GM18867 (cell line): ENCODE results near the gene KCNB1.

Source experiments
- ATAC-seq: cut with Tn5 transposase; IDR thresholded peaks from one replicate; pipeline ENCODE4 v1.9.1; 2021; ENCODE audit warnings: mild to moderate bottlenecking, moderate library complexity; ENCODE audit not compliant: unreplicated experiment

KCNB1 gene

DNA sequence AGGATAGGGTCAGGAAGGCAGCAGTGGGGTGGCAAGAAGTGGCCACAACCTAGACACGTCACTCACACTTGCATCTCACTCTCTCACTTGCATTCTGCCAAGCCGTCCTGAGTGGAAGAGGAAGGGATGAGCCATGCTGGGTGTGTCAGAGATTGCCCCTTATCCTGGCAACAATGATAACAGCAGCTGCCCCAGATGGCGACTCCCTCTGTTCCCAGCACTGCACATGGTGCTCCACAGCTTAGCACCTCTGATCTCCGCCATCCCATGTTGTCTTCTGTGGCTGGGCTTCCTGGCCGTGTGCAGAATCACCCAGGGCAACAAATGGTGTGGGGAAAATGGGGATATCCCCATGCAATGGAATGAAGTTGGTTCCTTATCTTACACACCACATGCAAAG, 11.1 kb downstream of the KCNB1 start:
- ATAC-seq, result no peak

DNA sequence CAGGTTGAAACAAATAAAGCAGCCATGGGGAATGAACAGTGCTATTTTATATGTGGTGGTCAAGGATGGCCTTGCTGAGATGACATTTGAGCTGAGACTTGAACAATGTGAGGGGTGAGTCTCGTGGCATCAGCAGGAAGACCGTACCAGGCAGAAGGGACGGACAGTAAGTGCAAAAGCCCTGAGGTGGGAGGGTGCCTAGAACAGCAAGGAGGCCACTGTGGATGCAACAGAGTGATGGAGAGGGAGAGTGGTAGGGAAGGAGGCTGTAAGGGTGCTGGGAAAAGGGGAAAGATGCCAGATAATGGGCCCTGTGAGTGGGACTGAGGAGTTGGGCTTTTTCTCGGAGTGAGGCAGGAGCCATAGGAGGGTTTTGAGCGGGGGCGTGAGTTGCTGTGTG, 11.5 kb downstream of the KCNB1 start:
- no peak for ATAC-seq

- no peak for ATAC-seq
Measured at GRCh38 chr20:49469060-49469459, 13.4 kb downstream of the KCNB1 start.

DNA sequence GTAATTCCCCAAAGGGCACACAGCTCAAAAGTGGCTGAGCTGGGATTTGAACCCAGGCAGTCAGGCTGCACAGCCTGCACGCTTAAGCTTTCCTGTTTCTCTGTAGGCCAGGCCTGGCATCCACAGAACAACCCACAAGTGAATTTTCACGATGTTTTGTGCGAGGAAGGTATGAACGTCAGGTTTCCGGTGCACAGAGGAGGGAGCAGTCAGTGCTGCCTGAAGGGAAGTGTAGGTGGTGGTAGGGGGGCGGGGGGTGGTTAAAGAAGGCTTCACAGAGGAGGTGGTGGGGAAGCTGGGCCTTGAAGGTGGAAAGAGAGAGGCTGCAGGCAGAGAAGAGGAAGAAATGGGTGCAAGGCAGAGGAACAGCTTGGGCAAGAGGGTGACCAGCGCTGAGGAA, 14.1 kb downstream of the KCNB1 start:
- ATAC-seq, result no peak

GRCh38 chr20:49466114-49466912, 16.2 kb downstream of the KCNB1 start:
- no peak for ATAC-seq

GRCh38 chr20:49464556-49464955, 17.9 kb downstream of the KCNB1 start:
- ATAC-seq, result no peak

GRCh38 chr20:49462626-49463025, 19.8 kb downstream of the KCNB1 start:
- no peak for ATAC-seq

- ATAC-seq, result no peak
Measured at GRCh38 chr20:49461894-49462620, 20.4 kb downstream of the KCNB1 start.

- ATAC-seq, result no peak
Measured at GRCh38 chr20:49460916-49461315, 21.6 kb downstream of the KCNB1 start.

DNA sequence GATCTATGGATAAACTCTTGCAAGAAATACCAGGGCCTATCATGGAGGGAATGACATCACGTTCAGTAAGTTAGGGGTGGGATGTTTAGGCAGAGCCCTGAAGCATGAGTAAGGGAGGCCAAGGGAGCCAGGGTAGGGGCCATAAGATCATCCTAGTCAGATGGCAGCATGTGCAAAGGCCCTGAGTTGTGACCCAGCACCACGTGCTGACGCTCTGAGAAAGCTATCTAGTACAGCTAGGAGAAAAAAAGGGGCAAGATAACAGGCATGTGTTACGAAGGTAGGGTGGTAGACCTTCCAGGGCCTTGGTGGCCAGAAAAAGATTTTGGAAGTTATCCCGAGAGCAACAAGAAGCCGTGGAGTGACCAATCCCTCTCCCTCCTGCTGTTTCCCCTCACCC, 22.3 kb downstream of the KCNB1 start:
- no peak for ATAC-seq

GRCh38 chr20:49459684-49460083, 22.8 kb downstream of the KCNB1 start:
- no peak for ATAC-seq

DNA sequence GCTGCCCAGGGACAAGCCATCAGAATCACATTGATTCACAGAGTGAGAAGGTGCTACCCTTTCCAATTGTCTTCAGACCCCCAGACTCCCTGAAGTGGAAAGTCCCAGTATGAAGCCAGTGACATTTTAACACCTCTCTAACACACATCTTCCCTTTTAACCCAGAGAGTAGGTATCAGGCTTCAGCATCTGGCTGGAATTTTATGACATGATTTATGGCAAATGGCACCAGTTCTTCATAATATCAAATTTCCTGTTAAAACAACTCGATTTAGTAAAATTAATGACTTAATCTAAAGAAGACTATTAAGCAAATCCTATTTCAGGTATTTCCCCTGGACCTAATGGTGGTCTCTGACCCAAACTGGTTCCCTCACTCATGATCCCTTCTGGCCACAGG, 25.0 kb downstream of the KCNB1 start:
- ATAC-seq, result no peak

GRCh38 chr20:49456646-49457045, 25.8 kb downstream of the KCNB1 start:
- no peak for ATAC-seq

DNA sequence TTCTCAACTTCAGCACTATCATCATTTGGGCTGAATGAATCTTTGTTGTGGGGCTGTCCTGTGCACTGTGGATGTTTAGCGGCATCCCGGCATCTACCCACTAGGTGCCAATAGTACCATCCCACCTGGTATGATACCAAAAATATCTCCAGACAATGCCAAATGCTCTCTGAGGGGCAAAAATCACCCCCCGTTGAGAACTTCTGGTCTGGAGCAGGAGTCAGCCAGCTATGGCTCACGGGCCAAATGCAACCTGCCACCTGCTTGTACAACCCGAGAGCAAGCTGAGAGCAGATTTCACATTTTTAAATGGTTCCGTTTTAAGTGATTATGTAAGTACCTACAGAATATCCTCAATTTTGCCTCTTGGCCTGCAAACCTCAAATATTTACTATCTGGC, 26.8 kb downstream of the KCNB1 start:
- ATAC-seq, result no peak

- ATAC-seq, result no peak
Measured at GRCh38 chr20:49452011-49452482, 30.4 kb downstream of the KCNB1 start.

DNA sequence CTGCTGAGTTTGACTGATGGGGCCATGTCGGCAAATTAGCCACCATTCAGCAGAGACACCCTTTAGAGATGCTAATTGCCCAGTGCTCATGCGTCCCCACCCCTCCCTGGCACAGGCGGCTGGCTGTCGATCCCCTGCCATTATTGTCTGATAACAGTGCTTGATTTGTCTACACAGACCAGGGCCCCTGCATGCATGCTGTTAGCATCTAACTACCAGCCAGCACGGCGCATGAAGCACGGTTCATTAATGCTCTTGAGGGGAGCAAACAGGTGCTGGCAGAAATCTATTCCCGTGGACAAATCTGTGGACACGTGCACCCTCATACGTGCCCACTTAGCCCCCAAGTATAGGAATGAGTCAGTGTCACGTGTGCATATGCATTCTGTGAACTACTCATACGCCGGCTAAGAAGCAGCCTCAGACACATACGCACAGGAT, 32.2 kb downstream of the KCNB1 start:
- no peak for ATAC-seq

GRCh38 chr20:49448917-49449316, 33.6 kb downstream of the KCNB1 start:
- no peak for ATAC-seq

- ATAC-seq, result no peak
Measured at GRCh38 chr20:49447946-49448809, 34.3 kb downstream of the KCNB1 start.

DNA sequence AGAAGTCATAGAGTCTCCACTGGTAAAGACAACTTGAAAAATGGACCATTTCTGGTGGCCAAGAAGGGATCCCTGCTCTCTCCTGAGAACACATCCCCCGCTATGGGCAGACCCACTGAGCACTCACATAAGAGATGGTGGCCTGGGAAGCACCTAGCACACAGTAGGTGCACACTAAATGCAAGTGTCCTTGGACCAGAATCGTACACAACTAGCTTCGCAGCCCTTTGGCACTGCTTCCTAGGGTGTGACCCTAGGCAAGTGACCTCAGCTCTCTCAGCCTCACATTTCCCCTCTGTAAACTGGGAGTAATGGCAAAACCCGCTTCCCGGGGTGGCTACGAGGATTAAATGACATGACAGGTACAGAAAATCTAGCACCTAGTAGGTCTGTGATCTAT, 35.1 kb downstream of the KCNB1 start:
- ATAC-seq, result no peak

DNA sequence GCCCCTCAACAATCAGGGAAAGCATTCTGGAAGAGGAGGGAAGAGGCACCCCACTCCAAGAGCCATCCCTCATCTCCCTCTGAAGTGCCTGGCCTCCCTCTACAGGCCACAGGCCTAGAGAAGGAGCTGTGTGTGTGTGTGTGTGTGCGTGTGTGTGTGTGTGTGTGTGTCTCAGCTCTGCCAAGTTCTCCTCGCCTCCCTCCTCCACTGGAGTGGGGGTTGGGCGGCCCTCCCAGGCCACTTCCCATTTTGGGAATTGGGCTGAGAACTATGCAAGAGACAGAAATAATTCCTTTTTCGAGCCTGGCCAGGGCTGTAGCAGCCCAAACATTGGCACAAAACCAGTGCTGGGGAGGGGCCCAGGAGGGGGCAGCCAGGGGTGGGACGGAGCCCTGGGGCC, 35.7 kb downstream of the KCNB1 start:
- ATAC-seq, result no peak

- ATAC-seq, result no peak
Measured at GRCh38 chr20:49446080-49446479, 36.4 kb downstream of the KCNB1 start.
